ENCODE data around the gene PPIB.

The PPIB gene

DNA sequence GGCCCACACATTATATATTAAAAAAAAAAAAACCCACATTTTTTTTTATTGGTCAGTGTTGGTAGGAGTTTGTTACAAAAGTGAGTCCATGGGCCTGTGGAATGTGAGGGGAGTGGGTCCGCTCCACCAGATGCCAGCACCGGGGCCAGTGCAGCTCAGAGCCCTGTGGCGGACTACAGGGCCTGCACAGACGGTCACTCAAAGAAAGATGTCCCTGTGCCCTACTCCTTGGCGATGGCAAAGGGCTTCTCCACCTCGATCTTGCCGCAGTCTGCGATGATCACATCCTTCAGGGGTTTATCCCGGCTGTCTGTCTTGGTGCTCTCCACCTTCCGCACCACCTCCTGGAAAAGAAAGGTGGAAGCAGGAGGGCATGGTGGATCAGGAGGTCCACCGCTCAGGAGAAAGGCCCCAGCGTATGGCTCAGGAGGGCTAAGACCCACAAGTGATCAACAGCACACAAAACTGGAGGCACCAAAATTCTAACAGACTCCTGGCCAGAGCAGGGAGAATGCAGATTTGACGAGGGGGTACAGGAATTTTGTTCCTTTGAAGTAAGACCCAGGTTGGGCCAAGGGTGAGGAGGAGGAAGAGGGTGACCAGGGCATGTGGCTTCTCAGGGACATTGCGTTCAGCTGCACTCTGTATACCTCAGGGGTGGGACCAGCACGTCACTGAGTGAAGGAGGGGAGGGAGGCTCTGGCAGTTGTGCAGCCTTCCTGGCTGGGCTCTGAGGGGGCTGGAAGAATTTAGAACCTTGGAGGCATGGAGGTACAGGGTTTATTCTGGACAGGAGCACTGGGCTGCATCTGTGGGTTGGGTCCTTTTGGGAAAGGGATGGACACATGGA is 6.8 kb downstream of the PPIB start:
- Histone ChIP-seq H3K4me1 (ENCODE audit: insufficient read depth, low read length) (peaks cover 26% of the 10 kb centered on the region), H3K4me3 (ENCODE audit: low read depth in 1 of 2, low read length in 2 of 2) (no peak overlapping the region), H3K36me3 (ENCODE audit: insufficient read depth, low read length) (peaks cover 62% of the 10 kb centered on the region), H3K9me3 (ENCODE audit: low read length) (no peaks in the 10 kb centered on the region), H3K9ac (ENCODE audit: low read length) (no peak overlapping the region), H3K27ac (ENCODE audit: low read depth, low read length) (no peak overlapping the region), H3K27me3 (ENCODE audit: control insufficient read depth in 1 of 2, insufficient read depth in 2 of 2, low read length in 2 of 2) (peaks cover 12 to 23% of the 10 kb centered on the region in 2 donors)

DNA sequence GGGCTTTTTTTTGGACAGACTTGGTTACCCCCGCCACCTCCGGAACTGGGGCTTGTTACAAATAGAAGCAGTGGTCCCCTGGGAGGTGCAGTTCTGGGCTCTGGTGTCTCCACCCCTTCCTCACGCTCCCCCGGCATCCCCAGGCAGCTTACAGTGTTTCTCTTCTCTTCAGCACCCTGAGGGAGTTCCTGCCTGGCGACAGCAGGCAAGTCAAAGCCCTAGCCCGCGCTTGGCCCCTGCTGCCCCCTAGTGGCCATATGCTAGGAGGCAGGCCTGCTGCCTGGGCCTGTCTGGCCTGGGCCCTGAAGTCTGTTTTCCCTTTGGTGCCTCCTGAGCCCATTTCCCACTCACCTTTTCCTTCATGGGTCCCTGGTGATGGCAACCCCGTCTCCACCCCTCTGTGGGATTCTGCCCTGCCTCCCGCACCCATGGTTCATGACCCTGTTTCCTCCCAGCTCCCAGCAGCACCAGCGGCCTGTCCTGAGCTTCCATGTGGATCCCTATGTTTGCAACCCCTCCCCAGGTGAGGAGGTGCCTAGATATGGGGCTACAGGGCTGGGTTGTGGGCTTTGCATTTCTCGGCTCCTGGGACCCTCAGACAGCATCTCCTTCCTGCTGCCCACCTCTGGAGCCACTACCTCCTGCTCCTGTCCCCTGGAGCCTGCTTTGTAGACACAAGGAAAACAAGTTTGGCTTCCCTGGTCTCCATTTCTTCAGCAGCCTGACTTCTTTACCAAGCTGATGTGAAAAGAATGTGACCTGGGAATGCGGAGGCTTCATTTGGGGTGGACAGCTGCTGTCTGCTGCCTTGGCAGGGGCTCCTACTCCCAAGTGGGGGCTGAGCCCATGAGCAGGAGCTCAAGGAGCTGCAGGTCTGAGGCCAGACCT is 9.1 kb downstream of the PPIB start:
- peaks cover 14 to 24% of the 10 kb centered on the region in 2 donors for H3K27me3 ChIP-seq (ENCODE audit: control insufficient read depth in 1 of 2, insufficient read depth in 2 of 2, low read length in 2 of 2)
- H3K4me3 ChIP-seq (ENCODE audit: low read depth in 1 of 2, low read length in 2 of 2) = no peak overlapping the region
- peaks cover 45% of the 10 kb centered on the region for H3K36me3 ChIP-seq (ENCODE audit: insufficient read depth, low read length)
- no peak overlapping the region for H3K9ac ChIP-seq (ENCODE audit: low read length)
- H3K4me1 ChIP-seq (ENCODE audit: insufficient read depth, low read length) = peaks cover 19% of the 10 kb centered on the region
- H3K9me3 ChIP-seq (ENCODE audit: low read length) = no peaks in the 10 kb centered on the region
- peak overlapping the region; percentile 24 for H3K27ac ChIP-seq (ENCODE audit: low read depth, low read length)

DNA sequence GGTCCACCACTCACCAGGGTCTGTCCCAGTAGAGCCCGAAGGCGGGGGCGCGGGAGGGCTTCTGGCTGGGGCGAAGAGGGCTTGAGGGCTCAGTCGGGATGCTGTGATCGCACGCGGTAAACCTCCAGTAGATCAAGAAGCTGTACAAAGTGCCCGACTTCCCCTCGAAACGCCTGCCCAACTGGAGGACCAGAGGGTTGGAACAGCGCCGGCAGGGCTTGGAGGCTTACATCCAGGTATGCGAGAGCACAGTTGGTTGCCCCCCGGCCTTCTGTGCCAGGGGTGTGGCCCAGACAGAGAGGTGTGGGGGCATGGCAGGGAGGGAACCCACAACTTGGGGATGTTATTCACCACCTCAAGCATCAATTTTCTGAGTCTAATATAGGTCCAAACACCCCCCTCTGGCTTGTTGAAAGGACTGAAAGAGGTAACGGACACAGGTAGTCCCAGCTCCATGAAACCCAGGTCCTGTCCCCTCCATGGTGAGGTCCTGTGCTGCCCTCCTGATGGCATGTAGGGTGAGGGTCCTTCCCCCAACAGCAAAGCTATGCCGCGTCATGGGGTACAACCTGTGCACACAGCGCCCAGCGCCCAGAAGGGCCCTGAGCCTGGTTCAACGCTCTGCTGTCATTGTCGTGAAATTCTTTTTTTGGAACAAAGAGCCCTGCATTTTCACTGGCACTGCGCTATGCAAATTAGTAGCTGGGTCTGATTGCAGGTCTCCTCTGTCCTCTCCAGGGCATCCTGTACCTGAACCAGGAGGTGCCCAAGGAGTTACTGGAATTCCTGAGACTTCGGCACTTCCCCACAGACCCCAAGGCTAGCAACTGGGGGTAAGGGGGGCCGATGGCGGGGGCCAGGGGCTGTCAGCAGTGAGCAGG is 10.1 kb downstream of the PPIB start:
- Histone ChIP-seq H3K27ac (ENCODE audit: low read depth, low read length) (no peak overlapping the region), H3K36me3 (ENCODE audit: insufficient read depth, low read length) (peaks cover 36% of the 10 kb centered on the region), H3K9me3 (ENCODE audit: low read length) (no peaks in the 10 kb centered on the region), H3K27me3 (ENCODE audit: control insufficient read depth in 1 of 2, insufficient read depth in 2 of 2, low read length in 2 of 2) (peaks cover 14 to 24% of the 10 kb centered on the region in 2 donors), H3K4me3 (ENCODE audit: low read depth in 1 of 2, low read length in 2 of 2) (peak overlapping the region in 1 of 2 donors; percentile 27), H3K9ac (ENCODE audit: low read length) (no peak overlapping the region), H3K4me1 (ENCODE audit: insufficient read depth, low read length) (peaks cover 17% of the 10 kb centered on the region)

DNA sequence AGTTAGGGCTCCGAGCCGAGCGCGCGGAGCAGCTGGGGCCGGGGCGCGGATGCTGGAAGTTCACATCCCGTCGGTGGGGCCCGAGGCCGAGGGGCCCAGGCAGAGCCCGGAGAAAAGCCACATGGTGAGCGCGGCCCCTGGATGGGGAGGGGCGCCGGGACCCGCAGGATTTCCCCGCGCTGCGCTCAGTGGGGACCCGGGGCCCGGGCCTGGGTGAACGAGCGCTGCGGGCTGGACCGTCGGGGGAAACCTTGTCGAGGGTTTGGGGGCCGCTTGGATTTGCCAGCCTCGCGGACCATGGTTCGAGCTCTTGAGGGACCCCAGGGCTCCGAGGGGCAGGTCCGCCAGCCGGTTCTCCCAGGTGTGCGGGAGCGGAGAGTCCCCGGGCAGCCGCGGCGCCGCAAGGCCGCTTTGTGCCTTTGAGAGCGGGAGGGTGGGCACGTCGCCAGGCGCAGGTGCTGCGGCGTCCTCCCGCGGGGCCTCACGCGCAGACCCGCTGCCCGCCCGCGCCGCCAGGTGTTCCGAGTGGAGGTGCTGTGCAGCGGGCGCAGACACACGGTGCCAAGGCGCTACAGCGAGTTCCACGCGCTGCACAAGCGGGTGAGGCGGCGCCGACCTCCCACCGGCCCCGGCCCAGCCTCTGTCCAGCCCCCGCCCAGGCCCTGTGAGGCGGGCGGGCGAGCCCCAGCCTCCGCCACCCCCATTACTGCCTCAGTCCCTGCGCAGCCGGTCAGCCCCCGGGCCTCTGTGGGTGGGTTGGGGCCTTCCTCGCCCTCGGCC is 10.9 kb downstream of the PPIB start, which contains the start of gene SNX22:
Gene SNX22, plus strand, starts transcription at position 5 of the 780 bp plus-strand sequence. Its CDS starts 45 bp downstream, at position 50.
- H3K9ac ChIP-seq (ENCODE audit: low read length) = no peak within 1 kb of the TSS
- peaks cover 14 to 24% of the 10 kb centered on the region in 2 donors for H3K27me3 ChIP-seq (ENCODE audit: control insufficient read depth in 1 of 2, insufficient read depth in 2 of 2, low read length in 2 of 2)
- peaks cover 27% of the 10 kb centered on the region for H3K36me3 ChIP-seq (ENCODE audit: insufficient read depth, low read length)
- H3K4me3 ChIP-seq (ENCODE audit: low read depth in 1 of 2, low read length in 2 of 2) = peak within 1 kb of the TSS in 1 of 2 donors; percentile 27
- peaks cover 17% of the 10 kb centered on the region for H3K4me1 ChIP-seq (ENCODE audit: insufficient read depth, low read length)
- no peaks in the 10 kb centered on the region for H3K9me3 ChIP-seq (ENCODE audit: low read length)
- no peak within 1 kb of the TSS for H3K27ac ChIP-seq (ENCODE audit: low read depth, low read length)

DNA sequence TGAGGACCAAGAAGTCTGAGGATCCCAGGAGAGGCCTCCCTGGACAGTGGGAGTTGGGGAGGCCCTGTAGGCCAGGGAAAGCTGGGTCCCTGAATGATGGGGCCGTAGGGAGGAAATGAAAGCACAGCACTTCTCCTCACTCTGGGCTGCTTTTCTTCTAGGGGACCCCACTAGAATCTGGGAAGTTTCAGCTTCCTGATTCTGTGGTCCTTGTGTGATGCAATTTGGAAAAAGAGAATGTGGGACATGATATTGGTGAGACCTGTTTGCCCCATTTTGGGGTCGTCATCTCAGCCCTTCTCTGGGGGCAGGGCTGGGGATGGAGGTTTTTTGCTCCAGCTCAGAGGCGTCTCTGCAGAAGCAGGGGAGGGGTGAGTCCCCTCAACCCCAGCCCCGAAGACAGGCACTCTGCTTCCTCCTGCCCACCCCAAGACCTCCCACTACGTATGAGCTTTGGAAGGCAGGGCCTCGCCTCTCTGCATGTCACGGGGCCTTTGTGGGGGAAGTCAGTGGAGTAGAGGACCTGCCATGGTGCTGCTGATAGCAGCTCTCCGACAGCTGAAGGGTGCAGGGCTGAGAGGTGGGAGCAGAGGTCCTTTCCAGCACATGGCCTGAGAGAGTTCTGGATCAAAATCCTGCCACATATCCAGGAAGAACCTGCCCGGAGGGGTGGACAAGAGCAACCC is 12.8 kb downstream of the PPIB start:
- no peak overlapping the region for H3K9ac ChIP-seq (ENCODE audit: low read length)
- peaks cover 17% of the 10 kb centered on the region for H3K4me1 ChIP-seq (ENCODE audit: insufficient read depth, low read length)
- H3K36me3 ChIP-seq (ENCODE audit: insufficient read depth, low read length) = peaks cover 11% of the 10 kb centered on the region
- H3K27ac ChIP-seq (ENCODE audit: low read depth, low read length) = no peak overlapping the region
- no peak overlapping the region for H3K4me3 ChIP-seq (ENCODE audit: low read depth in 1 of 2, low read length in 2 of 2)
- H3K9me3 ChIP-seq (ENCODE audit: low read length) = no peaks in the 10 kb centered on the region
- peaks cover 14 to 24% of the 10 kb centered on the region in 2 donors for H3K27me3 ChIP-seq (ENCODE audit: control insufficient read depth in 1 of 2, insufficient read depth in 2 of 2, low read length in 2 of 2)

DNA sequence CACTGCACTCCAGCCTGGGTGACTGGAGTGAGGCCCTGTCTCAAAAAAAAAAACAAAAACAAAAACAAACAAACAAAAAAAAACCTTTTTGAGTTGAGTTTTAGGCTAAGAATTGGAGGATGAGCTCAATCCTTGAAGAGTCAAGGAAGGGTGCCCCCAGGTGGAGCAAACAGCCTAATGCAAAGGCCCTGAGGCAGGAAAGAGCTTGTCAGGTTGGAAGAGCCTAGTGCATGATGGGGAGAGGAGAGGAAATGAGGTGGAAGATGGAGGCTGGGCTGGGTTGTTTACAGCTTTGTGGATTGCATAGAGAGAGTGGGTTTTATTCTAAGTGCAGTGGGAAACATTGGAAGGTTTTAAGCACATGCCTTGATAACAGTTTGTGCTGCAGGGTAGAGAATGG is 13.4 kb downstream of the PPIB start:
- Histone ChIP-seq H3K9me3 (ENCODE audit: low read length) (no peaks in the 10 kb centered on the region), H3K9ac (ENCODE audit: low read length) (no peak overlapping the region), H3K36me3 (ENCODE audit: insufficient read depth, low read length) (peaks cover 14% of the 10 kb centered on the region), H3K4me3 (ENCODE audit: low read depth in 1 of 2, low read length in 2 of 2) (no peak overlapping the region), H3K4me1 (ENCODE audit: insufficient read depth, low read length) (peaks cover 17% of the 10 kb centered on the region), H3K27ac (ENCODE audit: low read depth, low read length) (no peak overlapping the region), H3K27me3 (ENCODE audit: control insufficient read depth in 1 of 2, insufficient read depth in 2 of 2, low read length in 2 of 2) (peaks cover 14 to 24% of the 10 kb centered on the region in 2 donors)

DNA sequence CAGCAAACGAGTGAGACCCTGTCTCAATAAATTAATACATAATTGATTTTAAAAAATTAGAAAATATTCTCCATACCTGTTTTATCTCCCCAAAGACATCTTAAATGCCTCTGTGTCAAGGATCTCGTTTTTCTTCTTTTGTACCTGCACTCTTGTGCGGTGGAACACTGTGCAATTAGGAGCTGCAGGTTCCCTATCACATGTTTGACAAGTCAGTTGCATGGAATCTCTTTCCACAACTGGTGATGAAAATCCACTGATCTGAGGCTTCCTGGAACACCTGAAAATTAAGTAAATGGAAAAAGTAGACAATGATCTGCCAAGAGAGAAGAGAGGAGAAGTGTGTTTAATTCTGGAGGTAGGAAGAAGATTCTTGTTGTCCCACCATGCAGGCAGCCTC is 14.2 kb downstream of the PPIB start:
- H3K4me1 ChIP-seq (ENCODE audit: insufficient read depth, low read length) = peaks cover 11% of the 10 kb centered on the region
- no peak overlapping the region for H3K4me3 ChIP-seq (ENCODE audit: low read depth in 1 of 2, low read length in 2 of 2)
- H3K27me3 ChIP-seq (ENCODE audit: control insufficient read depth in 1 of 2, insufficient read depth in 2 of 2, low read length in 2 of 2) = peaks cover 14 to 24% of the 10 kb centered on the region in 2 donors
- no peak overlapping the region for H3K9ac ChIP-seq (ENCODE audit: low read length)
- no peak overlapping the region for H3K27ac ChIP-seq (ENCODE audit: low read depth, low read length)
- peaks cover 8% of the 10 kb centered on the region for H3K36me3 ChIP-seq (ENCODE audit: insufficient read depth, low read length)
- no peaks in the 10 kb centered on the region for H3K9me3 ChIP-seq (ENCODE audit: low read length)

DNA sequence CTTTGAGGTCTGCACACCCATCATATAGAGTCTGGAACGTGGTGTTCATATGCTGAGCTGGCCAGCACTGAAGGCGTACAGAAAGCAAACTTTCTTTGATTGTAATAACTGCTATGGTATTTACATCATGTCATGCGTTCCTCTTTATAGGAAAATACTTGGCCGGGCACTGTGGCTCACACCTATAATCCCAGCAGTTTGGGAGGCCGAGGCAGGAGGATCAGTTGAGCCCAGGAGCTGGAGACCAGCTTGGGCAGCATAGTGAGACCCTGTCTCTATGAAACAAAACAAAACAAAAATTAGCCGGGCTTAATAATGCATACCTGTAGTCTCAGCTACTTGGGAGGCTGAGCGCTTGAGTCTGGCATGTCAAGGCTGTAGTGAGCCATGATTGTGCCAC is 14.7 kb downstream of the PPIB start:
- Histone ChIP-seq H3K4me3 (ENCODE audit: low read depth in 1 of 2, low read length in 2 of 2) (no peak overlapping the region), H3K27me3 (ENCODE audit: control insufficient read depth in 1 of 2, insufficient read depth in 2 of 2, low read length in 2 of 2) (peaks cover 14 to 22% of the 10 kb centered on the region in 2 donors), H3K9me3 (ENCODE audit: low read length) (no peaks in the 10 kb centered on the region), H3K9ac (ENCODE audit: low read length) (no peak overlapping the region), H3K4me1 (ENCODE audit: insufficient read depth, low read length) (peaks cover 7% of the 10 kb centered on the region), H3K27ac (ENCODE audit: low read depth, low read length) (no peak overlapping the region), H3K36me3 (ENCODE audit: insufficient read depth, low read length) (peaks cover 12% of the 10 kb centered on the region)

DNA sequence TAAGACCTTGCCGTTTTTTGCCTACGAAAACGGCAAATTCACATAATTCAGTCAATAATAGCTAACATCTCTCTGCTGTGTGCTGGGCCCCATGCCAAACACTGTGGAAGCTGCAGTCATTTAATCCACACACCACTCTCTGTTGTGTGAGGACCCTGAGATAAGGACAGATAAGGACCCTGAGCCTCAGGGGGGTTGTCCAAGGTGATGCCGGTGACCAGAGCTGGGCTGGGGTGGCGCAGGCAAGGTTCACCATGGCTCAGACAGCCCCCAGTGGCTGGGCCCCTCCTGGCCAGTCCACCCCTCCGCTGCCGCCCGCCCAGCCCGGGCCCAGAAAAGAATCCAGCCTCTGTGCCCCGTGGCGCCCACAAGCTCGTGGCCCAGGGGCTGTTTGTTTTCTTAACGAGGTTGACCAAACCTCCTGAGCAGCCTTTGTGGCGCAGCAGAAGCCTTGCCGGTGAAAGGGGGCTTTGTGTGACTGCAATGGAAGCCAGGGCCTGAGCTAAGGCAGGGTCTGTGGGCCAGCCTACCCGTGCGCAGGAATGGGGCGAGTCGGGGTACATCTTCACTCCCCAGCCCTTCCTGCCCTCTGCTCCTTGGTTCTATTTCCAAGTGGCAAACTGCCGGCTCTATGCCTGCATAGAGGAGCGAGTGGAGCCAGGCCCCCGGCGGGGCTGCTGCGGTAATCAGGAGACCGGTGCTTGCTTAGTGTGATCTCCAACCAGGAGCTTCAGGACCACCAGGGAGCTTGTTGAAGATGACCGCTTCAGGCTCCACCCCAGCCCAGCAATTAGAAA is 15.7 kb downstream of the PPIB start:
- H3K36me3 ChIP-seq (ENCODE audit: insufficient read depth, low read length) = peaks cover 13% of the 10 kb centered on the region
- H3K27ac ChIP-seq (ENCODE audit: low read depth, low read length) = no peak overlapping the region
- no peak overlapping the region for H3K9ac ChIP-seq (ENCODE audit: low read length)
- peaks cover 5 to 11% of the 10 kb centered on the region in 2 donors for H3K27me3 ChIP-seq (ENCODE audit: control insufficient read depth in 1 of 2, insufficient read depth in 2 of 2, low read length in 2 of 2)
- peaks cover 4% of the 10 kb centered on the region for H3K4me1 ChIP-seq (ENCODE audit: insufficient read depth, low read length)
- H3K4me3 ChIP-seq (ENCODE audit: low read depth in 1 of 2, low read length in 2 of 2) = no peak overlapping the region
- no peaks in the 10 kb centered on the region for H3K9me3 ChIP-seq (ENCODE audit: low read length)

Measured in muscle layer of colon (tissue), 2 donors.